Measurements from ENCODE around the gene TOM1. TPM values are rescaled to one million over a fixed set of nuclear protein-coding genes. Genes with fewer than 3 reads are reported as not detected.

TOM1 gene
- total RNA-seq, 1 donor, result 48.8 TPM

- TF ChIP-seq CTCF (IDR thresholded peaks at IDR 0.05; ENCODE audit: insufficient read depth, low read length), result no peak
- DNase-seq (ENCODE audit: low read depth), result no peak
- H3K4me3 ChIP-seq (ENCODE audit: low read depth, low read length), result no peak overlapping the region
Measured at GRCh38 chr22:35292786-35293185, 6.9 kb upstream of the TOM1 start.

- DNase-seq (ENCODE audit: low read depth), result no peak
- H3K4me3 ChIP-seq (ENCODE audit: low read depth, low read length), result no peak overlapping the region
- TF ChIP-seq CTCF (IDR thresholded peaks at IDR 0.05; ENCODE audit: insufficient read depth, low read length), result no peak
Measured at GRCh38 chr22:35296051-35296450, 3.6 kb upstream of the TOM1 start.

- peak; percentile 28 for DNase-seq (ENCODE audit: low read depth)
- no peak for TF ChIP-seq CTCF (IDR thresholded peaks at IDR 0.05; ENCODE audit: insufficient read depth, low read length)
- H3K4me3 ChIP-seq (ENCODE audit: low read depth, low read length), result peak overlapping the region; percentile 90
Measured at GRCh38 chr22:35299217-35299672, 449 bp upstream of the TOM1 start.

GRCh38 chr22:35301372-35301874 lies 1.7 kb downstream of the TOM1 start:
- no peak for TF ChIP-seq CTCF (IDR thresholded peaks at IDR 0.05; ENCODE audit: insufficient read depth, low read length)
- H3K4me3 ChIP-seq (ENCODE audit: low read depth, low read length), result peak overlapping the region; percentile 19

GRCh38 chr22:35303029-35303624 lies 3.4 kb downstream of the TOM1 start:
- H3K4me3 ChIP-seq (ENCODE audit: low read depth, low read length), result no peak overlapping the region
- no peak for DNase-seq (ENCODE audit: low read depth)
- TF ChIP-seq CTCF (IDR thresholded peaks at IDR 0.05; ENCODE audit: insufficient read depth, low read length), result no peak

More at GRCh38 chr22:35301372-35301874, 1.7 kb downstream of the TOM1 start:
- DNase-seq (ENCODE audit: low read depth), result peak; percentile 94

GRCh38 chr22:35305525-35306070 lies 5.9 kb downstream of the TOM1 start:
- H3K4me3 ChIP-seq (ENCODE audit: low read depth, low read length), result no peak overlapping the region
- no peak for DNase-seq (ENCODE audit: low read depth)
- TF ChIP-seq CTCF (IDR thresholded peaks at IDR 0.05; ENCODE audit: insufficient read depth, low read length), result no peak
